ENCODE data around the gene SLAMF8. TPM values are rescaled to one million over a fixed set of nuclear protein-coding genes. Genes with fewer than 3 reads are reported as not detected.

The SLAMF8 gene
- total and polyA plus RNA-seq, 2 of the 8 experiments (the other 6 are each of a cell fraction or from before 2014, with no cell fraction given): not detected

DNA sequence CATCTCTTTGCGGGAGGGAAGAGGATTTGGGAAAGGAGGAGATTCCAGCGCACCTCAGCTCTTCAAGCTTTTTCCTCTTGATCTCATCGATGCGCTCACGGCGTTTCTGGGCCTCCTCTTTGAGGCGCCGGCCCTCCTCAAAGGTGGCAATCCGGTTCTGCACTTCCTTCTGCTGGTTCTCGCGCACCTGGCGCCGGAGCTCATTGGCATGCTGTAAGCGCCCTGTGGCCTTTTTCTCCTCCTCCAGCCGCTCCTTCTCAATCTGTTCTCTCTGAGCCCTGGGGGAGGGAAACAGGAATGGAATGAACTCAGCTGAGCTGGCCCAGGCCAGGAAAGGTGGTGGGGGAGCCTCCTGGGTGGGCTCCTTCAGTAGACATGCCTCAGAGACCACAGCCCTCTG lies 46.2 kb downstream of the SLAMF8 start (continued):
- TF ChIP-seq, protein P1, sequence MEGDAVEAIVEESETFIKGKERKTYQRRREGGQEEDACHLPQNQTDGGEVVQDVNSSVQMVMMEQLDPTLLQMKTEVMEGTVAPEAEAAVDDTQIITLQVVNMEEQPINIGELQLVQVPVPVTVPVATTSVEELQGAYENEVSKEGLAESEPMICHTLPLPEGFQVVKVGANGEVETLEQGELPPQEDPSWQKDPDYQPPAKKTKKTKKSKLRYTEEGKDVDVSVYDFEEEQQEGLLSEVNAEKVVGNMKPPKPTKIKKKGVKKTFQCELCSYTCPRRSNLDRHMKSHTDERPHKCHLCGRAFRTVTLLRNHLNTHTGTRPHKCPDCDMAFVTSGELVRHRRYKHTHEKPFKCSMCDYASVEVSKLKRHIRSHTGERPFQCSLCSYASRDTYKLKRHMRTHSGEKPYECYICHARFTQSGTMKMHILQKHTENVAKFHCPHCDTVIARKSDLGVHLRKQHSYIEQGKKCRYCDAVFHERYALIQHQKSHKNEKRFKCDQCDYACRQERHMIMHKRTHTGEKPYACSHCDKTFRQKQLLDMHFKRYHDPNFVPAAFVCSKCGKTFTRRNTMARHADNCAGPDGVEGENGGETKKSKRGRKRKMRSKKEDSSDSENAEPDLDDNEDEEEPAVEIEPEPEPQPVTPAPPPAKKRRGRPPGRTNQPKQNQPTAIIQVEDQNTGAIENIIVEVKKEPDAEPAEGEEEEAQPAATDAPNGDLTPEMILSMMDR (IDR thresholded peaks at IDR 0.05; ENCODE audit: control extremely low read depth in 1 of 3, insufficient read depth in 1 of 3, low read depth in 1 of 3, low read length in 3 of 3): no peak
- TF ChIP-seq TAF1 (IDR thresholded peaks at IDR 0.05; ENCODE audit: low read depth, low read length) (no peak), RBBP5 (IDR thresholded peaks at IDR 0.05; ENCODE audit: borderline replicate concordance, low read depth, low read length) (no peak), FOSL1 (IDR thresholded peaks at IDR 0.05; ENCODE audit: insufficient read depth, low read depth, low read length) (no peak)
